Endothelial cell of umbilical vein (primary cell): Measurements from ENCODE around the gene NPHS1.
"Not testable (repeated sequence)": the region's sequence is repeated elsewhere in the genome, so short reads cannot be mapped to it uniquely, and the experiment has no call there.

ENCODE experiments used
- CTCF ChIP-seq, 2 donors: IDR thresholded peaks; 1 replicate in 1 of 2; 2 replicates in 1 of 2; pipeline ENCODE4 v1.5.1; 2011; ENCODE audit warnings: low read length in 2 of 2, mild to moderate bottlenecking in 2 of 2, moderate library complexity in 2 of 2, control low read depth in 1 of 2, inconsistent platforms in 1 of 2, low read depth in 1 of 2; ENCODE audit not compliant: insufficient read depth in 1 of 2; ENCODE audit errors: extremely low read depth in 1 of 2
- EZH2 ChIP-seq: IDR thresholded peaks from 2 replicates; pipeline ENCODE4 v1.6.1; 2012; ENCODE audit warnings: borderline replicate concordance, low read depth, mild to moderate bottlenecking, moderate library complexity, low read length, inconsistent platforms; ENCODE audit not compliant: severe bottlenecking
- JUN ChIP-seq: IDR thresholded peaks from 2 replicates; pipeline ENCODE4 v1.6.1; 2011; ENCODE audit warnings: borderline replicate concordance, low read depth; ENCODE audit not compliant: insufficient read length, insufficient read depth
- POLR2A ChIP-seq: IDR thresholded peaks from 2 replicates; pipeline ENCODE4 v1.6.1; 2012; ENCODE audit warnings: low read depth, mild to moderate bottlenecking, control low read depth, low read length
- POLR2AphosphoS5 ChIP-seq: IDR thresholded peaks from 2 replicates; pipeline ENCODE4 v1.6.1; 2012; ENCODE audit warnings: low read depth, mild to moderate bottlenecking, control low read depth, low read length, moderate library complexity; ENCODE audit not compliant: insufficient read depth

- not testable (repeated sequence) for TF ChIP-seq CTCF (IDR thresholded peaks at IDR 0.05; ENCODE audit: extremely low read depth in 1 of 2, insufficient read depth in 1 of 2, low read depth in 1 of 2, low read length in 2 of 2); EZH2; POLR2A; JUN; POLR2AphosphoS5
Observed at GRCh38 chr19:35795564-35795963, 56.7 kb downstream of the NPHS1 start.
